ENCODE results near the gene DENND4B.

- no peak for TF ChIP-seq POLR2AphosphoS5 (IDR thresholded peaks at IDR 0.05; ENCODE audit: low read length)
- TF ChIP-seq CEBPB (IDR thresholded peaks at IDR 0.05; ENCODE audit: borderline replicate concordance in 1 of 2, low read depth in 2 of 2, low read length in 2 of 2) = no peak
- TF ChIP-seq SREBF2 (IDR thresholded peaks at IDR 0.05; ENCODE audit: low read length) = no peak
- no peak for TF ChIP-seq IRF3 (IDR thresholded peaks at IDR 0.05)
- no peak for TF ChIP-seq REST (IDR thresholded peaks at IDR 0.05; ENCODE audit: low read depth, low read length)
- no peak for TF ChIP-seq SIX5 (IDR thresholded peaks at IDR 0.05; ENCODE audit: low read depth, low read length, severe bottlenecking)
- TF ChIP-seq ATF3 (IDR thresholded peaks at IDR 0.05; ENCODE audit: borderline replicate concordance, extremely low read depth, low read depth, low read length) = no peak
- TF ChIP-seq GABPA (IDR thresholded peaks at IDR 0.05; ENCODE audit: low read depth) = no peak
- TF ChIP-seq ELK1 (IDR thresholded peaks at IDR 0.05; ENCODE audit: low read depth, low read length) = no peak
- TF ChIP-seq, protein P1, sequence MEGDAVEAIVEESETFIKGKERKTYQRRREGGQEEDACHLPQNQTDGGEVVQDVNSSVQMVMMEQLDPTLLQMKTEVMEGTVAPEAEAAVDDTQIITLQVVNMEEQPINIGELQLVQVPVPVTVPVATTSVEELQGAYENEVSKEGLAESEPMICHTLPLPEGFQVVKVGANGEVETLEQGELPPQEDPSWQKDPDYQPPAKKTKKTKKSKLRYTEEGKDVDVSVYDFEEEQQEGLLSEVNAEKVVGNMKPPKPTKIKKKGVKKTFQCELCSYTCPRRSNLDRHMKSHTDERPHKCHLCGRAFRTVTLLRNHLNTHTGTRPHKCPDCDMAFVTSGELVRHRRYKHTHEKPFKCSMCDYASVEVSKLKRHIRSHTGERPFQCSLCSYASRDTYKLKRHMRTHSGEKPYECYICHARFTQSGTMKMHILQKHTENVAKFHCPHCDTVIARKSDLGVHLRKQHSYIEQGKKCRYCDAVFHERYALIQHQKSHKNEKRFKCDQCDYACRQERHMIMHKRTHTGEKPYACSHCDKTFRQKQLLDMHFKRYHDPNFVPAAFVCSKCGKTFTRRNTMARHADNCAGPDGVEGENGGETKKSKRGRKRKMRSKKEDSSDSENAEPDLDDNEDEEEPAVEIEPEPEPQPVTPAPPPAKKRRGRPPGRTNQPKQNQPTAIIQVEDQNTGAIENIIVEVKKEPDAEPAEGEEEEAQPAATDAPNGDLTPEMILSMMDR (IDR thresholded peaks at IDR 0.05 in 2 of 3, conservative IDR thresholded peaks at IDR 0.05 in 1 of 3; ENCODE audit: control insufficient read depth in 2 of 3, extremely low read depth in 1 of 3, insufficient read depth in 1 of 3, low read depth in 3 of 3, low read length in 3 of 3) = no peak
- TF ChIP-seq, protein P2, sequence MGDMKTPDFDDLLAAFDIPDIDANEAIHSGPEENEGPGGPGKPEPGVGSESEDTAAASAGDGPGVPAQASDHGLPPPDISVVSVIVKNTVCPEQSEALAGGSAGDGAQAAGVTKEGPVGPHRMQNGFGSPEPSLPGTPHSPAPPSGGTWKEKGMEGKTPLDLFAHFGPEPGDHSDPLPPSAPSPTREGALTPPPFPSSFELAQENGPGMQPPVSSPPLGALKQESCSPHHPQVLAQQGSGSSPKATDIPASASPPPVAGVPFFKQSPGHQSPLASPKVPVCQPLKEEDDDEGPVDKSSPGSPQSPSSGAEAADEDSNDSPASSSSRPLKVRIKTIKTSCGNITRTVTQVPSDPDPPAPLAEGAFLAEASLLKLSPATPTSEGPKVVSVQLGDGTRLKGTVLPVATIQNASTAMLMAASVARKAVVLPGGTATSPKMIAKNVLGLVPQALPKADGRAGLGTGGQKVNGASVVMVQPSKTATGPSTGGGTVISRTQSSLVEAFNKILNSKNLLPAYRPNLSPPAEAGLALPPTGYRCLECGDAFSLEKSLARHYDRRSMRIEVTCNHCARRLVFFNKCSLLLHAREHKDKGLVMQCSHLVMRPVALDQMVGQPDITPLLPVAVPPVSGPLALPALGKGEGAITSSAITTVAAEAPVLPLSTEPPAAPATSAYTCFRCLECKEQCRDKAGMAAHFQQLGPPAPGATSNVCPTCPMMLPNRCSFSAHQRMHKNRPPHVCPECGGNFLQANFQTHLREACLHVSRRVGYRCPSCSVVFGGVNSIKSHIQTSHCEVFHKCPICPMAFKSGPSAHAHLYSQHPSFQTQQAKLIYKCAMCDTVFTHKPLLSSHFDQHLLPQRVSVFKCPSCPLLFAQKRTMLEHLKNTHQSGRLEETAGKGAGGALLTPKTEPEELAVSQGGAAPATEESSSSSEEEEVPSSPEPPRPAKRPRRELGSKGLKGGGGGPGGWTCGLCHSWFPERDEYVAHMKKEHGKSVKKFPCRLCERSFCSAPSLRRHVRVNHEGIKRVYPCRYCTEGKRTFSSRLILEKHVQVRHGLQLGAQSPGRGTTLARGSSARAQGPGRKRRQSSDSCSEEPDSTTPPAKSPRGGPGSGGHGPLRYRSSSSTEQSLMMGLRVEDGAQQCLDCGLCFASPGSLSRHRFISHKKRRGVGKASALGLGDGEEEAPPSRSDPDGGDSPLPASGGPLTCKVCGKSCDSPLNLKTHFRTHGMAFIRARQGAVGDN (IDR thresholded peaks at IDR 0.05) = no peak
- no peak for TF ChIP-seq NFYA (IDR thresholded peaks at IDR 0.05; ENCODE audit: borderline replicate concordance, low read depth, low read length)
- no peak for TF ChIP-seq E2F4 (IDR thresholded peaks at IDR 0.05; ENCODE audit: low read depth, low read length)
- 0 out of 2 replicates have a peak, but pooled peaks have one; percentile 19 for TF ChIP-seq RUNX3 (IDR thresholded peaks at IDR 0.05; ENCODE audit: low read length)
These were observed 58.0 kb downstream of the DENND4B start for GRCh38 chr1:153888533-153888932.

Measured in GM12878 (cell line).